DOHH2 (cell line): ENCODE data around the gene FXYD7.

Source experiments
- EZH2phosphoT487 ChIP-seq: fragments of 200-600 bp; sonication (generic); IDR thresholded peaks from 2 replicates; pipeline ENCODE4 v1.6.1; 2017; ENCODE audit warnings: borderline replicate concordance, mild to moderate bottlenecking, antibody characterized with exemption, low read length, moderate library complexity, mixed read lengths
- TF ChIP-seq, protein P1 (sequence below): fragments of 200-600 bp; sonication (generic); IDR thresholded peaks from one replicate; pipeline ENCODE4 v1.5.1; 2014; ENCODE audit warnings: antibody characterized with exemption, mild to moderate bottlenecking, low read depth, low read length; ENCODE audit not compliant: poor library complexity, severe bottlenecking

DNA sequence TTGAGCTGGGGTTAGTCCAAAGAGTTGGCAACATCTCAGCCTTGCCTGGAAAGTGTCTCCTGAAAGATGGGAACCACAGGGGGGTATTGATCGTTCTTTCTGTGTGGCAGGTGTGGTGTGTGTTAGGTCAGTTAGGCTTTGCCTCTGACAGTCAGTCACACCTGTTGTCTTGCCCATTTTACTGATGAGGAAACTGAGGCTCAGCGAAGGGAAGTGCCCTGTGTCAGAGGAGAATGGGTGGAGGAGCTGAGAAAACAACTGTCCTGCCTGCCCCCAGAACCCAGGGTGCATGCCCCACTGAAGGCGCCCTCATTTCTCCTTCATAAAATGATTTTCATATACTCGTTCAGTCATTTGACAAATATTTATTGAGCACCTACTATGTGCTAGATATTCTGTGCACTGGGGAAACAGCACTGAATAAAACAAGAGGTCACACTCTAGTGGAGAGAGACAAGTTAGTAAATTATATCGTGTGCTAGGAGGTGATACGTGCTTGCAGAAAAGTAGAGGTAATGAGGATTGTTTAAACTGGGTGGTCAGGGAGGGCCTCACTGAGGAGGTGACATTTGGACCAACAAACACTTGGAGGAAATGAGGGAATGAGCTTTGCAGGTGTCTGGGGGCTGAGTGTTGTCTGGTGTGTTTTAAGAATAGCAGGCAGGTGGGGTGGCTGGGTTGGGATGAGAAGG lies 13.1 kb downstream of the FXYD7 start:
- TF ChIP-seq, protein P1, sequence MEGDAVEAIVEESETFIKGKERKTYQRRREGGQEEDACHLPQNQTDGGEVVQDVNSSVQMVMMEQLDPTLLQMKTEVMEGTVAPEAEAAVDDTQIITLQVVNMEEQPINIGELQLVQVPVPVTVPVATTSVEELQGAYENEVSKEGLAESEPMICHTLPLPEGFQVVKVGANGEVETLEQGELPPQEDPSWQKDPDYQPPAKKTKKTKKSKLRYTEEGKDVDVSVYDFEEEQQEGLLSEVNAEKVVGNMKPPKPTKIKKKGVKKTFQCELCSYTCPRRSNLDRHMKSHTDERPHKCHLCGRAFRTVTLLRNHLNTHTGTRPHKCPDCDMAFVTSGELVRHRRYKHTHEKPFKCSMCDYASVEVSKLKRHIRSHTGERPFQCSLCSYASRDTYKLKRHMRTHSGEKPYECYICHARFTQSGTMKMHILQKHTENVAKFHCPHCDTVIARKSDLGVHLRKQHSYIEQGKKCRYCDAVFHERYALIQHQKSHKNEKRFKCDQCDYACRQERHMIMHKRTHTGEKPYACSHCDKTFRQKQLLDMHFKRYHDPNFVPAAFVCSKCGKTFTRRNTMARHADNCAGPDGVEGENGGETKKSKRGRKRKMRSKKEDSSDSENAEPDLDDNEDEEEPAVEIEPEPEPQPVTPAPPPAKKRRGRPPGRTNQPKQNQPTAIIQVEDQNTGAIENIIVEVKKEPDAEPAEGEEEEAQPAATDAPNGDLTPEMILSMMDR: no peak
- TF ChIP-seq EZH2phosphoT487: no peak
